ENCODE data around the gene ASAP2.

ASAP2 gene

DNA sequence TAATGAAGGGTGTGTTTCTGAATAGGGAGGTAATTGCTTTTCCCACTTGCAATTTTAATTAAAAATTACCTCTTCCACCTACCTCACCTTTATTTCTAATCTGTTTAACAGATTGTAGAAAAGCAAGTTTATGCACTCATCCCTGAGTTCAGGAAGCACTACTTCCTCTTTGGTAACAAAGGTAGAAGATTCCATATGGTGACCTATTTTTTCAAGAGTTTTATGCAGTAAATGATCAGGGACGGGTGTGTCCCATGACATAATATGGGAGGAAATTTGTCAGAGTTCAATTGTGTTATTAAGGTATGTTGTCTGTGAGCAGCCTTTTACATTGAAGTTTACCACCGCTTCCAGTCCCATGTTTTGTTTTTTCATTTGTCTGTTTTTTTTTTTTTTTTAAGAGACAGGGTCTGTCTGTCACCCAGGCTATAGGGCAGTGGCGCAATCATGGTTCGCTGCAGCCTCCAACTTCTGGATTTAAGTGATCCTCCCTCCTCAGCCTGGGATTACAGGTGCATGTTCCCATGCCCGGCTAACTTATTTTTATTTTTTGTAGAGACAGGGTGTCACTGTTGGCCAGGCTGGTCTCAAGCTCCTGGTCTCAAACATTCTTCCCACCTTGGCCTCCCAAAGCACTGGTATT lies 68.2 kb downstream of the ASAP2 start:
- CTCF ChIA-PET, result interaction anchor here (0.9 to 1.7 kb wide), 3 partner anchors 10 to 133 kb away, joined by 4 to 8 read pairs (median 4); no protein-coding TSS in a partner anchor
- TF ChIP-seq, protein P1, sequence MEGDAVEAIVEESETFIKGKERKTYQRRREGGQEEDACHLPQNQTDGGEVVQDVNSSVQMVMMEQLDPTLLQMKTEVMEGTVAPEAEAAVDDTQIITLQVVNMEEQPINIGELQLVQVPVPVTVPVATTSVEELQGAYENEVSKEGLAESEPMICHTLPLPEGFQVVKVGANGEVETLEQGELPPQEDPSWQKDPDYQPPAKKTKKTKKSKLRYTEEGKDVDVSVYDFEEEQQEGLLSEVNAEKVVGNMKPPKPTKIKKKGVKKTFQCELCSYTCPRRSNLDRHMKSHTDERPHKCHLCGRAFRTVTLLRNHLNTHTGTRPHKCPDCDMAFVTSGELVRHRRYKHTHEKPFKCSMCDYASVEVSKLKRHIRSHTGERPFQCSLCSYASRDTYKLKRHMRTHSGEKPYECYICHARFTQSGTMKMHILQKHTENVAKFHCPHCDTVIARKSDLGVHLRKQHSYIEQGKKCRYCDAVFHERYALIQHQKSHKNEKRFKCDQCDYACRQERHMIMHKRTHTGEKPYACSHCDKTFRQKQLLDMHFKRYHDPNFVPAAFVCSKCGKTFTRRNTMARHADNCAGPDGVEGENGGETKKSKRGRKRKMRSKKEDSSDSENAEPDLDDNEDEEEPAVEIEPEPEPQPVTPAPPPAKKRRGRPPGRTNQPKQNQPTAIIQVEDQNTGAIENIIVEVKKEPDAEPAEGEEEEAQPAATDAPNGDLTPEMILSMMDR (IDR thresholded peaks at IDR 0.05; ENCODE audit: insufficient read depth, low read length, missing control alignments), result no peak
- no peak overlapping the region for H3K4me3 ChIP-seq (ENCODE audit: low read depth, low read length)
- DNase-seq (ENCODE audit: low read depth, low spot score), result no peak
- POLR2A ChIA-PET, result no interaction called here

DNA sequence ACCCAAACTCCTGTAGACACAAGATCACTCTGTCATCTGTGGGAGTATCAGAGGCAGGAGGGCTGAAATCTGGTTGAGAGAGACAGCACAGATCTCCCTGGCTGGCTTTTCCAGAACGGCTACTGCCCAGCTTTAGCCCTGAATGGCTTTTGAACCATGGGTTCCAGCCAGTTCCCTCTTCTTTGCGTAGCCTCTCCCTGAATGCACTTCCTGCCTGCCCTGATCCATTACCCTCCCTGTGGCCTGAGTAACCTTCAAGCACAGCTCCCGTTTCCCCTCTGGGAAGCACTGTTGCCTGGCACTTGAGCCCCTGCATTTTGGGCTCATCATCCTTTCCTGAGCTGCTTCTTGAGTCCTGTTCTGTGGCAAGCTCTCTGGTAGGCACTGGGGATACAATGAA lies 68.8 kb downstream of the ASAP2 start:
- ChIA-PET POLR2A (no interaction called here), CTCF (interaction anchor here (0.9 to 1.7 kb wide), 3 partner anchors 10 to 134 kb away, joined by 4 to 8 read pairs (median 4); no protein-coding TSS in a partner anchor)
- TF ChIP-seq, protein P1 (IDR thresholded peaks at IDR 0.05; ENCODE audit: insufficient read depth, low read length, missing control alignments), result no peak
- H3K4me3 ChIP-seq (ENCODE audit: low read depth, low read length), result no peak overlapping the region
- DNase-seq (ENCODE audit: low read depth, low spot score), result no peak

DNA sequence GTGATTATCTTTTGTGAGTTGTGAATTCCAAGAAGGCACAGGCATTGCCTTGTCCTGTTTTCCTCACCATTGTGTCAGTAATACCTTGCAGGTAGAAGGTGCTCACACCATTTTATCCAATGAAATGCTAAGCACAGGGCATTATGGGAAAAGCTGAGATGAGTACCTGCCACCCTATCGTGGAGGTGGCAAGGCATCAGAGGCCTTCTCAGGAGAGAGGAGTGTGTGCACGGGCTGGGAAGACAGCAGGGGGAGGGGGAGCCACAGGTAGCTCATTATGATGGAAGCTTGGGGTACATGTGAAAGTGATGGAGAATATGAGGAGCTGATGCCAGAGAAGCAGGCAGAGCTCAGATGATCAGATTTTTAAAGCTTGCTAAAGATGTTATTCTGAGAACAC lies 69.5 kb downstream of the ASAP2 start:
- ChIA-PET POLR2A (no interaction called here), CTCF (interaction anchor here (1.6 to 1.7 kb wide), 2 partner anchors 9 to 135 kb away, joined by 4 to 8 read pairs; no protein-coding TSS in a partner anchor)
- H3K4me3 ChIP-seq (ENCODE audit: low read depth, low read length), result no peak overlapping the region
- TF ChIP-seq, protein P1 (IDR thresholded peaks at IDR 0.05; ENCODE audit: insufficient read depth, low read length, missing control alignments), result no peak
- no peak for DNase-seq (ENCODE audit: low read depth, low spot score)

DNA sequence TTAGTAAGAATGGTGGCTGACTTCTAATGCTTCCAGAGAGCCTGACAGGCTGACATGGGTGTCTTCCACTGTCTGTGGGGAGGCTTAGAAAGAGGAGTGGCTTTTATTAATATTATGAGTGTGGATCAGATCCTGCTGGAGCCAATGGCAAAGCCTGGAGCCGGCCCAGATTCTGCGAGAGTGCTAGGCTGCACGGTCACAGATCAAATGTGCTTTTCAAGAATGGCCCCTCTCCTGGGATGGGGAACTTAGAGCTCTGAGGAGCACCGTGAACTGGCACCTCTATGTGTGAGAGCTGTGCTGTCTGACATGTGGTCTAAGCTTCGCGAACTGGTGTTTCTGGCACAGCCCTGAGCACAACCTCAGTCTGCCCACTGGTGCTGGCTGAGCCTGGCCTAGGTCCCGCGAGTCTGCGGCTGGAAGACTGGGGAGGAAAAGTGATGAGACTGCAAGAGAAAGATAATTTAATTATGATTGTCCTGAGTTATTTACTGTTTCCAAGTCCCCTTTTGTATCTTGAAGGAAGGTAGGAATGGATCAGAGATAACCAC lies 70.4 kb downstream of the ASAP2 start:
- TF ChIP-seq, protein P1 (IDR thresholded peaks at IDR 0.05; ENCODE audit: insufficient read depth, low read length, missing control alignments), result no peak
- POLR2A ChIA-PET, result no interaction called here
- CTCF ChIA-PET, result interaction anchor here (1.6 kb wide), 1 partner anchor 8 kb away, joined by 8 read pairs; no protein-coding TSS in a partner anchor
- H3K4me3 ChIP-seq (ENCODE audit: low read depth, low read length), result no peak overlapping the region
- DNase-seq (ENCODE audit: low read depth, low spot score), result no peak

DNA sequence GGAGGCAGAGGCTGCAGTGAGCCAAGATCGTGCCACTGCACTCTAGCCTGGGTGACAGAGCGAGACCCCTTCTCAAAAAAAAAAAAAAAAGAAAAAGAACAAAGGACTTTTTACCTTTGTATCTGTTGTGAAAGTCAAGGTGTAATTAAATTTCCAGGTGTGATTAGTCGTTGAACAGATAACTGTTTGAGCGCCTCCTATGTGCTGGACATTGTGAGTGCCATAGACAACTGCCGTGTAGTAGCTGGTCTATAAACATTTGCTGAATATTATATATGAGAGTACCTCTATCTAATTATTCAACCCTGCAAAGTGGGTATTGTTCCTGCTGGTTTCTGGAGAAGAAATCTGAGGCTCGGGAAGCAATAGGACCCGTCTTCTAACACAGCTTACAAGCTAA lies 71.8 kb downstream of the ASAP2 start:
- DNase-seq (ENCODE audit: low read depth, low spot score), result no peak
- no peak overlapping the region for H3K4me3 ChIP-seq (ENCODE audit: low read depth, low read length)
- POLR2A ChIA-PET, result no interaction called here
- CTCF ChIA-PET, result no interaction called here
- TF ChIP-seq, protein P1 (IDR thresholded peaks at IDR 0.05; ENCODE audit: insufficient read depth, low read length, missing control alignments), result no peak

DNA sequence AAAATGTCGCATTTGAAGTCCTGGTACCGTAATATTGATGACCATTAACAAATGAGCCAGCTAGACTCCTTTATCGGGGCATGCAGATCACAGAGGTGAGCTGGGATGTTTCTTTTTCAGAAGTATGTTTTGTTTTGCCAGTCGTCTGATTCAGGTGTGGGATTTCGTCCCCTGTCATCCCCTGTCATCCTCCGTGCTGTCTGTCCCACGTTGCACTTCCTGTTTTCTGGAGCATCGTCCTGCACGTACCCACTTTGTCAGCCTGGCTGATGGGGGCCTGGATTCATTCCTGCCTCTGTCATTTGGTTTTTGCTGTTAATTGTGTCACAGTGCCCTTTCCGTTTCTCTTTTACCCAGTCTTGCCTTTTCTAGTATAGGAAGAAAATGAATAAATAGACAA lies 72.8 kb downstream of the ASAP2 start:
- no peak overlapping the region for H3K4me3 ChIP-seq (ENCODE audit: low read depth, low read length)
- TF ChIP-seq, protein P1 (IDR thresholded peaks at IDR 0.05; ENCODE audit: insufficient read depth, low read length, missing control alignments), result no peak
- POLR2A ChIA-PET, result no interaction called here
- no peak for DNase-seq (ENCODE audit: low read depth, low spot score)
- CTCF ChIA-PET, result no interaction called here
